Panc1 (cell line): ENCODE data around the gene GAS7. TPM values are rescaled to one million over a fixed set of nuclear protein-coding genes. Genes with fewer than 3 reads are reported as not detected.

Source experiments
- ATAC-seq: fragments of 200-7000 bp; cut with Tn5 transposase; 2 replicates; pipeline ENCODE4 v1.9.1; 2020; ENCODE audit warnings: mild to moderate bottlenecking, moderate library complexity
- BruUV-seq: library from RNA; stranded (reverse); fragments of 400-500 nt; replicated peaks from 2 replicates; lab custom pipeline; 2021; lab: Mats Ljungman, UMichigan
- CTCF ChIA-PET: fragments of 300-600 bp; sonication (Branson Sonifier 250); formaldehyde crosslinking; loops from one replicate; lab custom pipeline; 2022; ENCODE audit warnings: antibody characterized with exemption; lab: Charles Lee
- POLR2A ChIA-PET: fragments of 300-600 bp; sonication (Branson Sonifier 250); formaldehyde crosslinking; loops from one replicate; lab custom pipeline; 2022; ENCODE audit warnings: antibody characterized with exemption; lab: Charles Lee
- DNase-seq: peaks from one replicate; pipeline ENCODE4 v3.0.0-alpha.2; 2010; ENCODE audit warnings: low read depth, low spot score
- H3K27ac ChIP-seq: 2 replicates; pipeline ENCODE4 v1.5.1; 2011; ENCODE audit warnings: mild to moderate bottlenecking, low read length, inconsistent platforms
- H3K27me3 ChIP-seq: fragments of 200-500 bp; sonication (Bioruptor generic); 2 replicates; pipeline ENCODE4 v1.6.0; 2014; ENCODE audit warnings: low read length, inconsistent platforms; ENCODE audit not compliant: control insufficient read depth, insufficient read depth
- H3K36me3 ChIP-seq: fragments of 200-500 bp; sonication (Bioruptor generic); 2 replicates; pipeline ENCODE4 v1.5.1; 2014; ENCODE audit warnings: inconsistent platforms, mild to moderate bottlenecking, low read length, moderate library complexity; ENCODE audit not compliant: control insufficient read depth, insufficient read depth
- H3K4me1 ChIP-seq: 2 replicates; pipeline ENCODE4 v1.5.1; 2011; ENCODE audit warnings: inconsistent platforms, mild to moderate bottlenecking, low read length, moderate library complexity; ENCODE audit not compliant: control insufficient read depth, insufficient read depth
- H3K4me3 ChIP-seq, 2 experiments: 2 replicates each; pipeline ENCODE4 v1.5.1; 2011 to 2012; ENCODE audit warnings: low read depth in 2 of 2, low read length in 2 of 2, mild to moderate bottlenecking in 2 of 2, inconsistent platforms in 1 of 2, moderate library complexity in 1 of 2
- H3K9me3 ChIP-seq: fragments of 200-500 bp; sonication (Bioruptor generic); 2 replicates; pipeline ENCODE4 v1.5.1; 2014; ENCODE audit warnings: low read depth, mild to moderate bottlenecking, inconsistent platforms, low read length, moderate library complexity; ENCODE audit not compliant: control insufficient read depth, insufficient read depth
- POLR2AphosphoS5 ChIP-seq: IDR thresholded peaks from 2 replicates; pipeline ENCODE4 v1.6.1; 2012; ENCODE audit warnings: mild to moderate bottlenecking, low read depth, low read length, moderate library complexity
- SIN3A ChIP-seq: IDR thresholded peaks from 2 replicates; pipeline ENCODE4 v1.6.1; 2012; ENCODE audit warnings: low read depth, mild to moderate bottlenecking, low read length, moderate library complexity, borderline replicate concordance; ENCODE audit not compliant: insufficient read depth
- TCF7L2 ChIP-seq: IDR thresholded peaks from 2 replicates; pipeline ENCODE4 v1.6.1; 2011; ENCODE audit warnings: mild to moderate bottlenecking, low read depth, low read length, inconsistent platforms
- in situ Hi-C: cut with HindIII; loops from 2 replicates; pipeline ENCODE4 v1.10.0; 2016; ENCODE audit warnings: low sequenced_read_pairs, low pct_unique_long_range_greater_than_20kb
- intact Hi-C: fragments of 100-400 bp; cut with micrococcal nuclease; formaldehyde crosslinking; loops from one replicate; pipeline ENCODE4 v1.10.0; 2022; ENCODE audit not compliant: unreplicated experiment
- total RNA-seq: library from RNA; stranded (reverse); gene quantifications from one replicate; pipeline ENCODE4 v1.2.1, GENCODE V29; 2021; ENCODE audit not compliant: unreplicated experiment
- TF ChIP-seq, protein P1 (sequence below), 2 experiments: IDR thresholded peaks; 2 replicates each; pipeline ENCODE4 v1.6.1; 2011 to 2012; ENCODE audit warnings: low read depth in 2 of 2, control low read depth in 1 of 2, low read length in 1 of 2, mild to moderate bottlenecking in 1 of 2, moderate library complexity in 1 of 2; ENCODE audit not compliant: insufficient read depth in 1 of 2
- TF ChIP-seq, protein P2 (sequence below): fragments of 450-650 bp; IDR thresholded peaks from 2 replicates; pipeline ENCODE4 v1.5.1; 2017; ENCODE audit warnings: mild to moderate bottlenecking

Gene GAS7
- total RNA-seq, 1 experiment from 2014 or later: 0.05 TPM

DNA sequence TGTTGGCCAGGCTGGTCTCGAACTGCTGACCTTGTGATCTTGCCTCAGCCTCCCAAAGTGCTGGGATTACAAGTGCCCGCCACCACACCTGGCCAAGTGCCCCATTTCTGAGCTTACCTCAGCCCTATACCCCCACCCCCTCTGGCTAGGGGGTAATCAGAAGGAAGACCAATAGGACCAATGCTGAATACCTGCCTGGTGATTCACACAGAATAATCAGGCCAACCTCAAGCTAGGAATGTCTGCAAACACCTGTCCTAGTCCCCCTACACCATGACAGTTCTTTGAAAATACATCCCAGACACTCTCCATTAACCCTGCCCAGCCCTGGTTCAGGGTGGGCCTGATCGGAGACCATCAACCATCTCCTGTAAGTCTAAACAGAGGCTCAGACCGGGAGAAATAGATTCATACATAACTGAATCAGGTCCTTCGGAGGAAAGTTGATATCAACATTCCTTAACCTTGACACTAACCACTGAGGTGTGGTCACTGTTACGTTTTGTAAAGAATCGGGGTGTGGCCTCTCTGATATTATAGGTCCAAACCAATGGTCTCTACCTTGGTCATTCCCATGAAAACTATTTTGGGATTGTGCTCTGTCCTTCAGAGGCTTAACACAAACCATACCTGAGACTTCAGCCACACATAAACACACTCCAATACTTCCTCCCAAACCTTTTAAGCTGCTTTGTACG, 130.8 kb downstream of the GAS7 start:
- no TSS peak for BruUV-seq
- in situ Hi-C loops (no loop called here), intact Hi-C loops (no loop called here)
- H3K4me3 ChIP-seq: no peak overlapping the region
- no peaks in the 10 kb centered on the region for H3K4me1 ChIP-seq
- ATAC-seq (no peak), DNase-seq (no peak)
- ChIA-PET POLR2A (no interaction called here), CTCF (no interaction called here)
- H3K27ac ChIP-seq: no peak overlapping the region
- no peaks in the 10 kb centered on the region for H3K9me3 ChIP-seq
- H3K27me3 ChIP-seq: no peaks in the 10 kb centered on the region
- no peaks in the 10 kb centered on the region for H3K36me3 ChIP-seq
- TF ChIP-seq SIN3A: no peak

DNA sequence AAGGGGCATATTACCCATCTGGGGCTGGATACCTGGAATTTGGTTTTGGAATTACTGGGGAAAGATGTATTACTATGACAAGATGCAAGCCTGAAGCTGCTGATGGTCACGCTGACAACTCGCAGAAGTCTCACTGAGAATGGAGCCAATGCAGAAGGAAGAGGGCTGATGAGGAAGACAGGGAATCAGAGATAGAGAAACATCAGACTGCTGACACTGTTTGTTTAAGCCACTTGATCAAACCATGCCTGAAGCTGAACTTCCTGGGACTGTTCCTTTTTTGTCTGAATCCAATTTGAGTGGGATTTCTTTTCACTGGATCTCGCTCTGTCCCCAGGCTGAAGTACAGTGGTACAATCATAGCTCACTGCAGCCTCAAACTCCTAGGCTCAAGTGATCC, 133.9 kb downstream of the GAS7 start:
- Histone ChIP-seq H3K27me3 (no peaks in the 10 kb centered on the region), H3K27ac (no peak overlapping the region), H3K4me3 (no peak overlapping the region), H3K36me3 (no peaks in the 10 kb centered on the region), H3K4me1 (no peaks in the 10 kb centered on the region), H3K9me3 (no peaks in the 10 kb centered on the region)
- ATAC-seq (no peak), DNase-seq (no peak)
- intact Hi-C loops (no loop called here), in situ Hi-C loops (no loop called here)
- TF ChIP-seq TCF7L2 (no peak), SIN3A (no peak), POLR2AphosphoS5 (no peak)
- TF ChIP-seq, protein P1, sequence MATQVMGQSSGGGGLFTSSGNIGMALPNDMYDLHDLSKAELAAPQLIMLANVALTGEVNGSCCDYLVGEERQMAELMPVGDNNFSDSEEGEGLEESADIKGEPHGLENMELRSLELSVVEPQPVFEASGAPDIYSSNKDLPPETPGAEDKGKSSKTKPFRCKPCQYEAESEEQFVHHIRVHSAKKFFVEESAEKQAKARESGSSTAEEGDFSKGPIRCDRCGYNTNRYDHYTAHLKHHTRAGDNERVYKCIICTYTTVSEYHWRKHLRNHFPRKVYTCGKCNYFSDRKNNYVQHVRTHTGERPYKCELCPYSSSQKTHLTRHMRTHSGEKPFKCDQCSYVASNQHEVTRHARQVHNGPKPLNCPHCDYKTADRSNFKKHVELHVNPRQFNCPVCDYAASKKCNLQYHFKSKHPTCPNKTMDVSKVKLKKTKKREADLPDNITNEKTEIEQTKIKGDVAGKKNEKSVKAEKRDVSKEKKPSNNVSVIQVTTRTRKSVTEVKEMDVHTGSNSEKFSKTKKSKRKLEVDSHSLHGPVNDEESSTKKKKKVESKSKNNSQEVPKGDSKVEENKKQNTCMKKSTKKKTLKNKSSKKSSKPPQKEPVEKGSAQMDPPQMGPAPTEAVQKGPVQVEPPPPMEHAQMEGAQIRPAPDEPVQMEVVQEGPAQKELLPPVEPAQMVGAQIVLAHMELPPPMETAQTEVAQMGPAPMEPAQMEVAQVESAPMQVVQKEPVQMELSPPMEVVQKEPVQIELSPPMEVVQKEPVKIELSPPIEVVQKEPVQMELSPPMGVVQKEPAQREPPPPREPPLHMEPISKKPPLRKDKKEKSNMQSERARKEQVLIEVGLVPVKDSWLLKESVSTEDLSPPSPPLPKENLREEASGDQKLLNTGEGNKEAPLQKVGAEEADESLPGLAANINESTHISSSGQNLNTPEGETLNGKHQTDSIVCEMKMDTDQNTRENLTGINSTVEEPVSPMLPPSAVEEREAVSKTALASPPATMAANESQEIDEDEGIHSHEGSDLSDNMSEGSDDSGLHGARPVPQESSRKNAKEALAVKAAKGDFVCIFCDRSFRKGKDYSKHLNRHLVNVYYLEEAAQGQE (IDR thresholded peaks at IDR 0.05; ENCODE audit: insufficient read depth in 1 of 2, low read depth in 2 of 2, low read length in 1 of 2): no peak
- TF ChIP-seq, protein P2, sequence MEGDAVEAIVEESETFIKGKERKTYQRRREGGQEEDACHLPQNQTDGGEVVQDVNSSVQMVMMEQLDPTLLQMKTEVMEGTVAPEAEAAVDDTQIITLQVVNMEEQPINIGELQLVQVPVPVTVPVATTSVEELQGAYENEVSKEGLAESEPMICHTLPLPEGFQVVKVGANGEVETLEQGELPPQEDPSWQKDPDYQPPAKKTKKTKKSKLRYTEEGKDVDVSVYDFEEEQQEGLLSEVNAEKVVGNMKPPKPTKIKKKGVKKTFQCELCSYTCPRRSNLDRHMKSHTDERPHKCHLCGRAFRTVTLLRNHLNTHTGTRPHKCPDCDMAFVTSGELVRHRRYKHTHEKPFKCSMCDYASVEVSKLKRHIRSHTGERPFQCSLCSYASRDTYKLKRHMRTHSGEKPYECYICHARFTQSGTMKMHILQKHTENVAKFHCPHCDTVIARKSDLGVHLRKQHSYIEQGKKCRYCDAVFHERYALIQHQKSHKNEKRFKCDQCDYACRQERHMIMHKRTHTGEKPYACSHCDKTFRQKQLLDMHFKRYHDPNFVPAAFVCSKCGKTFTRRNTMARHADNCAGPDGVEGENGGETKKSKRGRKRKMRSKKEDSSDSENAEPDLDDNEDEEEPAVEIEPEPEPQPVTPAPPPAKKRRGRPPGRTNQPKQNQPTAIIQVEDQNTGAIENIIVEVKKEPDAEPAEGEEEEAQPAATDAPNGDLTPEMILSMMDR: no peak
- CTCF ChIA-PET: no interaction called here
- POLR2A ChIA-PET: no interaction called here
- no TSS peak for BruUV-seq

DNA sequence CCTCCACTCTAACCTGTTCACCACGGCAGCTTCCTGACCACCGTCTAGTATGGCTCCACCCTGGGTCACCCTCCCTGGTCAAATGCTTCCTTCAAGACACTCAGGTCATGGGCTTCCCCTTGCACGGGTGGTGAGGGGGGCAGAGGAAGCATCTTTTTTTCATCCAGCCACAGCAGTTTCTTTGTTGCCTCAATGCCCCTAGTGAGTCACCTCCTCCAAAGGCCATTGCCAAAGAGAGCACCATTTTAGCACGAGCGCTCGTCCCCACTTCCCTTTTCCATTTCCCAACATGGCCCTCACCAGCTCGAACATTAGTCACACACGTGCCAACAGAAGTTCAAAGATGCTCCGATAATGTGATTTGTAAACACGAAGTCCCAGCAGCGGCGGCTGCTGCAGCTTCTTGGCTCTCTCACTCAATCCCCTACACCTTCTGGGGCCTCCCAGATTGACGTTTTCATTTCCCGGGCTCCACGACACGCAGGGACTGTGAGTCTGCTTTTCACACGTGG, 134.6 kb downstream of the GAS7 start:
- H3K4me1 ChIP-seq: no peaks in the 10 kb centered on the region
- no peaks in the 10 kb centered on the region for H3K36me3 ChIP-seq
- DNase-seq (no peak), ATAC-seq (no peak)
- no peak overlapping the region for H3K4me3 ChIP-seq
- no peaks in the 10 kb centered on the region for H3K9me3 ChIP-seq
- H3K27ac ChIP-seq: no peak overlapping the region
- ChIA-PET CTCF (no interaction called here), POLR2A (no interaction called here)
- no peaks in the 10 kb centered on the region for H3K27me3 ChIP-seq
- BruUV-seq: no TSS peak
- intact Hi-C loops: no loop called here
- TF ChIP-seq TCF7L2 (no peak), SIN3A (no peak), POLR2AphosphoS5 (no peak)
- TF ChIP-seq, protein P1 (IDR thresholded peaks at IDR 0.05; ENCODE audit: insufficient read depth in 1 of 2, low read depth in 2 of 2, low read length in 1 of 2): no peak
- TF ChIP-seq, protein P2: no peak
- in situ Hi-C loops: no loop called here
